Psoas muscle (tissue), 8 donors: ENCODE data around the gene SLC37A1. TPM values are rescaled to one million over a fixed set of nuclear protein-coding genes. Genes with fewer than 3 reads are reported as not detected.

Experiments
- ATAC-seq, 4 donors: fragments of 200-7000 bp; cut with Tn5 transposase; one replicate each; pipeline ENCODE4 v1.9.1; 2020; ENCODE audit warnings: moderate library complexity in 3 of 4, mild to moderate bottlenecking in 2 of 4
- DNase-seq, 2 donors: peaks; one replicate each; pipeline ENCODE4 v3.0.0-alpha.2; 2020
- H3K27ac ChIP-seq: fragments of 200-600 bp; one replicate; pipeline ENCODE4 v1.8.0; 2022
- H3K27me3 ChIP-seq, 3 donors: fragments of 200-600 bp in 1 of 3; one replicate each; pipeline versions ENCODE4 v1.6.1 to v1.8.0; 2013 to 2022; ENCODE audit warnings: low read length in 2 of 3, mild to moderate bottlenecking in 2 of 3, moderate library complexity in 1 of 3; ENCODE audit not compliant: insufficient read depth in 3 of 3
- H3K36me3 ChIP-seq, 2 donors: fragments of 200-600 bp in 1 of 2; one replicate each; pipeline versions ENCODE4 v1.6.1 to v1.8.0; 2013 to 2022; ENCODE audit warnings: low read depth in 1 of 2, mild to moderate bottlenecking in 1 of 2, moderate library complexity in 1 of 2; ENCODE audit not compliant: insufficient read depth in 1 of 2
- H3K4me1 ChIP-seq: fragments of 200-600 bp; one replicate; pipeline ENCODE4 v1.8.0; 2022
- H3K4me3 ChIP-seq: fragments of 200-600 bp; one replicate; pipeline ENCODE4 v1.8.0; 2022; ENCODE audit warnings: mild to moderate bottlenecking
- H3K9me3 ChIP-seq: fragments of 200-600 bp; one replicate; pipeline ENCODE4 v1.8.0; 2022
- WGBS, 3 donors: extraction: QIAGEN DNeasy Blood & Tissue Kit; methylation state at CpG; one replicate each; pipeline versions ENCODE4 v1.1.6 to v1.1.7; 2013; 5-methylcytosine and 5-hydroxymethylcytosine counted together
- intact Hi-C, 2 donors: fragments of 100-400 bp; cut with DNase I; formaldehyde crosslinking; loops; one replicate each; pipeline versions ENCODE4 v1.11.0 to v1.14.2; 2022
- polyA plus RNA-seq, 3 donors: library from polyadenylated mRNA; stranded (reverse); fragments of 200-250 nt; gene quantifications; one replicate each; pipeline ENCODE4 v1.2.3, GENCODE V29; 2013
- total RNA-seq, 4 donors: library from RNA; stranded (reverse); fragmentation: NEBNext Ultra II Directional in 2 of 4; extraction: Animal tissue kit (Norgen Biotek cat#: 25700) in 2 of 4; gene quantifications; one replicate each; pipeline versions ENCODE4 v1.2.1 to v1.2.4, GENCODE V29; 2021 to 2023
- TF ChIP-seq, protein P1 (sequence below): fragments of 200-600 bp; IDR thresholded peaks from one replicate; pipeline ENCODE4 v1.8.0; 2022; ENCODE audit warnings: antibody characterized with exemption
- donor health status: healthy with polysubstance abuse.
- donor health status: DM: no; HTN: no; CAD: no; lungs with moderate emphysema.
- donor health status: Bipolar disorder and iron deficiency.
- donor health status: healthy.
- donor health status: DM: yes; HTN: yes; CAD: no.
- donor health status: DM: no; HTN: no; CAD: no.
- donor health status: DM: no; HTN: no; CAD: no.
- donor health status: DM: yes; HTN: yes; CAD: no.

SLC37A1 gene
- total and polyA plus RNA-seq, 7 donors, result 1.6 to 18.9 (median 8.0) TPM

DNA sequence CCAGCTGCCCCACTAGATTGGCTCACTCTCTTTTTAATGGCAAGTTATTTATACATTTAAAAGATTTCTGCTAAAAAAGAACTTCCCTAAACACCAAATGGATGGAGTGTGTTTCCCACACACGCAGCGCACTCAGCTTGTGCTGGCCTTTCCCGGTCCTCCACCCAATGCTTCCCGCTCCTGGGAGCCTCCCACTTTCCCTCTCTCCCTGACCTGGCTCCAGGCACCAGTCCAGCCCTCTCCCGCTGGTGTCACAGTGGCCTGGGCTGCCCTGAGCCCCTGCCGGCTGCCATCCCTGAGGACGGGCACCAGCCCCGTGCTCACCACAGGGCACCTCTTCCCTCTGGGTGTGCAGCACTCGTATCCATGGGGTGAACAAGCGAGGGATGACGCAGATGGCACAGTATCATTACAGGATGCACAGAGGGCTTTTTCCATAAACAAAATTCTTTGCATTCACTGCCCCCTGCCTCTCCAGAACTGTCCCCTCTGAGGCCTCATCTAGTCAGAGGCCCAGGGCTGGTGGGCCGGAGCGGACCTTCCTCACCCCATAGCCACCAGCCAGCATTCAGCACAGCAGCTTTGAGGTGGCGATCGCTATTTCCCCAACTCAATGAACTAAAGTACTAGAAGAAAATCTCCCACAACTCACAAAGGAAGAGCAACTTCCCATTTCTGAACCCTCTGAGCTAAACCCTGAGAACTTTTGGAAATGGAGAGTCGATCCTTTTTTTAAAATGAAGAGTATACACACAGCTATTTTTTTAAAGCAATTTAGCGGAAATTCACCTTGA is 68.5 kb downstream of the SLC37A1 start:
- ATAC-seq (no peak), DNase-seq (no peak)
- TF ChIP-seq, protein P1, sequence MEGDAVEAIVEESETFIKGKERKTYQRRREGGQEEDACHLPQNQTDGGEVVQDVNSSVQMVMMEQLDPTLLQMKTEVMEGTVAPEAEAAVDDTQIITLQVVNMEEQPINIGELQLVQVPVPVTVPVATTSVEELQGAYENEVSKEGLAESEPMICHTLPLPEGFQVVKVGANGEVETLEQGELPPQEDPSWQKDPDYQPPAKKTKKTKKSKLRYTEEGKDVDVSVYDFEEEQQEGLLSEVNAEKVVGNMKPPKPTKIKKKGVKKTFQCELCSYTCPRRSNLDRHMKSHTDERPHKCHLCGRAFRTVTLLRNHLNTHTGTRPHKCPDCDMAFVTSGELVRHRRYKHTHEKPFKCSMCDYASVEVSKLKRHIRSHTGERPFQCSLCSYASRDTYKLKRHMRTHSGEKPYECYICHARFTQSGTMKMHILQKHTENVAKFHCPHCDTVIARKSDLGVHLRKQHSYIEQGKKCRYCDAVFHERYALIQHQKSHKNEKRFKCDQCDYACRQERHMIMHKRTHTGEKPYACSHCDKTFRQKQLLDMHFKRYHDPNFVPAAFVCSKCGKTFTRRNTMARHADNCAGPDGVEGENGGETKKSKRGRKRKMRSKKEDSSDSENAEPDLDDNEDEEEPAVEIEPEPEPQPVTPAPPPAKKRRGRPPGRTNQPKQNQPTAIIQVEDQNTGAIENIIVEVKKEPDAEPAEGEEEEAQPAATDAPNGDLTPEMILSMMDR, result no peak
- WGBS, 3 donors, result 80 to 82% (median 81%) methylated on average over 17 of the region's 17 CpGs
- Histone ChIP-seq H3K9me3 (no peaks in the 10 kb centered on the region), H3K4me1 (no peaks in the 10 kb centered on the region), H3K36me3 (peaks cover 0 to 4% of the 10 kb centered on the region in 2 donors), H3K27ac (no peak overlapping the region), H3K27me3 (no peaks in the 10 kb centered on the region), H3K4me3 (no peak overlapping the region)
- intact Hi-C loops, result no loop called here

GRCh38 chr21:42582787-42583476 is 69.3 kb downstream of the SLC37A1 start:
- no peak overlapping the region for H3K27ac ChIP-seq
- no peak overlapping the region for H3K4me3 ChIP-seq
- no peaks in the 10 kb centered on the region for H3K4me1 ChIP-seq
- DNase-seq (no peak), ATAC-seq (no peak)
- TF ChIP-seq, protein P1, result no peak
- intact Hi-C loops, result no loop called here
- 89 to 90% (median 89%) methylated on average over 22 of the region's 22 CpGs for WGBS, 3 donors
- no peaks in the 10 kb centered on the region for H3K36me3 ChIP-seq
- no peaks in the 10 kb centered on the region for H3K27me3 ChIP-seq
- no peaks in the 10 kb centered on the region for H3K9me3 ChIP-seq

DNA sequence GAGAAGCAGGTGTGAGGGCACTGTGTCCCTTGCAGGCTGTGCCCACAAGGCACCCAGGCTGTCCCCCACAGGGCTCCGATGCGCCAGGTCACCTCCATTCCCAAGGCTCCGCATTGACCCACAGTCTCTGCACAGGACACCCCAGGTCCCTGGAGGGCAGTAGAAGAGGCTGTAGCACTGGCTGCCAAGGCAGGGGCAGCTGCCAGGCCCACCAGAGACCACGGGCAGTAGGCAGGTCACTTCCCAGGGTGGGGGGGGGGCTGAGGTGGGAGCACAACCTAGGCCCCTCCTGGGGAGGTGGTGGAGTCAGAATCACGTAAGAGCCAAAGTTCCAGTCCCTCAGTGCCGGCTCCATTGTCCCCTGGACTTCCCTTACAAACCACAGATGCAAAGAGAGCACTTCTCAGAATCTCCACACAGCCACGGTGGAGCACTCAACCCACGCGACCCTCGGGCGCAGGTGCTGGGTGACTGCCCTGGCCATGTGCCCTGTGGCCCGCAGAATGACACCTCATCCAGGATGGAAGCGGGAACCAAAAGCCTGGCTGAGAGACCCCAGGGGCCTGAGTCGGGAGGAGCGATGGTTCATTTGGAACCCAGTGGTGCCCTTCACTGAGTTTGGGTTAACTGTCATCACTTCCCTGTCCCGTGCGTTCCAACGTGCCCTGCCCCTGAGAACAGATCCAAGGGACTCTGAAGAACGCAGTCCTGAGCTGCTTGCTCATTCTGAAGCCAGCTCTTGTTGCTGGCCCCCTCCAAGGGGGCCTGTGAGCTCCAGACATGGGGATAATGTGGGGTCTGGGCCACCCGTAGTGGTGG is 70.0 kb downstream of the SLC37A1 start:
- DNase-seq, result no peak
- Histone ChIP-seq H3K27me3 (no peaks in the 10 kb centered on the region), H3K27ac (no peak overlapping the region), H3K9me3 (no peaks in the 10 kb centered on the region), H3K36me3 (no peaks in the 10 kb centered on the region), H3K4me1 (no peaks in the 10 kb centered on the region), H3K4me3 (no peak overlapping the region)
- no peak for ATAC-seq
- WGBS, 3 donors, result 61 to 65% (median 64%) methylated on average over 20 of the region's 20 CpGs
- TF ChIP-seq, protein P1, result no peak
- intact Hi-C loops, result no loop called here

DNA sequence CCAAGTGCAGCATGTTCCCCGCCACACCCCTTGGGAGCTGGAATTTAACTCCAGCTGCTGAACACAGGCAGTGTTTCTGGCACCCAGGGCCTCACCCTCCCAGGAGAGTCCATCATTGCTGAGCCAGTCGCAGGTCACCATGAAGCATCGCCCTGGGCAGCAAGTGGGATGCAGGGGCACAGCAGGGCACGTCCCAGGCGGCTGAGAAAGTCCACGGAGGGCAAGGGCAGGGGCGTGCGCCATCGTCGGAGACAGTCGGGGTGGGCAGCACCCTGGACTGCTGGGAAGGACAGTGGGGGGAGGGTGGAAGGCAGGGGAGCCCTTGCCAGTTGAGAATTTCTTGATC is 70.6 kb downstream of the SLC37A1 start:
- 66 to 72% (median 71%) methylated on average over 11 of the region's 11 CpGs for WGBS, 3 donors
- TF ChIP-seq, protein P1, result no peak
- H3K4me1 ChIP-seq, result no peaks in the 10 kb centered on the region
- DNase-seq (no peak), ATAC-seq (no peak)
- no peaks in the 10 kb centered on the region for H3K9me3 ChIP-seq
- H3K27ac ChIP-seq, result no peak overlapping the region
- no peaks in the 10 kb centered on the region for H3K27me3 ChIP-seq
- intact Hi-C loops, result no loop called here
- H3K36me3 ChIP-seq, result no peaks in the 10 kb centered on the region
- no peak overlapping the region for H3K4me3 ChIP-seq
